Sigmoid colon (tissue), 7 donors: Measurements from ENCODE around the gene CSF1R. TPM values are rescaled to one million over a fixed set of nuclear protein-coding genes. Genes with fewer than 3 reads are reported as not detected.

Experiments
- DNase-seq: peaks from one replicate; pipeline ENCODE4 v3.0.0-alpha.2; 2019
- H3K27ac ChIP-seq, 4 donors: fragments of 200-600 bp; sonication (generic); one replicate each; pipeline ENCODE4 v1.5.1; 2016 to 2019; ENCODE audit warnings: mild to moderate bottlenecking in 1 of 4
- H3K27me3 ChIP-seq, 3 donors: fragments of 200-600 bp; sonication (generic); one replicate each; pipeline ENCODE4 v1.5.1; 2019; ENCODE audit warnings: mild to moderate bottlenecking in 1 of 3
- H3K36me3 ChIP-seq, 4 donors: fragments of 200-600 bp; sonication (generic); one replicate each; pipeline ENCODE4 v1.5.1; 2016 to 2019
- H3K4me1 ChIP-seq, 4 donors: fragments of 200-600 bp; sonication (generic); one replicate each; pipeline ENCODE4 v1.5.1; 2017 to 2019
- H3K4me3 ChIP-seq, 4 donors: fragments of 200-600 bp; sonication (generic); one replicate each; pipeline ENCODE4 v1.5.1; 2017 to 2019; ENCODE audit warnings: mild to moderate bottlenecking in 2 of 4, moderate library complexity in 1 of 4
- H3K9me3 ChIP-seq, 4 donors: fragments of 200-600 bp in 3 of 4; sonication (generic) in 3 of 4; one replicate each; pipeline versions ENCODE4 v1.5.1 to v1.6.1; 2013 to 2019
- EP300 ChIP-seq, 4 donors: sonication (generic); formaldehyde crosslinking; IDR thresholded peaks; one replicate each; pipeline ENCODE4 v1.6.1; 2017; ENCODE audit warnings: antibody characterized with exemption in 4 of 4
- POLR2A ChIP-seq, 2 donors: fragments of 450-650 bp; IDR thresholded peaks; one replicate each; pipeline ENCODE4 v1.6.1; 2016; ENCODE audit warnings: antibody characterized with exemption in 2 of 2, mild to moderate bottlenecking in 2 of 2, moderate library complexity in 2 of 2
- POLR2AphosphoS5 ChIP-seq, 4 donors: sonication (generic); formaldehyde crosslinking; IDR thresholded peaks; one replicate each; pipeline ENCODE4 v1.6.1; 2017; ENCODE audit warnings: antibody characterized with exemption in 4 of 4
- WGBS, 2 donors: extraction: QIAGEN DNeasy Blood & Tissue Kit; methylation state at CpG; one replicate each; pipeline ENCODE4 v1.1.7; 2013; 5-methylcytosine and 5-hydroxymethylcytosine counted together
- intact Hi-C: fragments of 100-400 bp; cut with DNase I; formaldehyde crosslinking; loops from one replicate; pipeline ENCODE4 v1.15.1; 2023
- polyA plus RNA-seq, 3 donors: library from polyadenylated mRNA; stranded (reverse); fragments of 200-250 nt; gene quantifications; one replicate each; pipeline ENCODE4 v1.2.3, GENCODE V29; 2013
- total RNA-seq, 4 donors: library from RNA; depleted of rRNA; stranded (reverse); fragments of >200 nt; gene quantifications; one replicate each; pipeline ENCODE4 v1.1.0, GENCODE V29; 2016
- TF ChIP-seq, protein P1 (sequence below), 4 experiments: fragments of 450-650 bp in 3 of 4; fragments of 200-600 bp in 1 of 4; IDR thresholded peaks; one replicate each; pipeline ENCODE4 v1.5.1; 2016 to 2019; ENCODE audit warnings: antibody characterized with exemption in 4 of 4, mild to moderate bottlenecking in 3 of 4, moderate library complexity in 2 of 4
- donor health status: healthy with polysubstance abuse.
- donor health status: Bipolar disorder and iron deficiency.
- donor health status: healthy.

The CSF1R gene
- total and polyA plus RNA-seq, 7 donors, result 10.8 to 44.4 (median 26.1) TPM

DNA sequence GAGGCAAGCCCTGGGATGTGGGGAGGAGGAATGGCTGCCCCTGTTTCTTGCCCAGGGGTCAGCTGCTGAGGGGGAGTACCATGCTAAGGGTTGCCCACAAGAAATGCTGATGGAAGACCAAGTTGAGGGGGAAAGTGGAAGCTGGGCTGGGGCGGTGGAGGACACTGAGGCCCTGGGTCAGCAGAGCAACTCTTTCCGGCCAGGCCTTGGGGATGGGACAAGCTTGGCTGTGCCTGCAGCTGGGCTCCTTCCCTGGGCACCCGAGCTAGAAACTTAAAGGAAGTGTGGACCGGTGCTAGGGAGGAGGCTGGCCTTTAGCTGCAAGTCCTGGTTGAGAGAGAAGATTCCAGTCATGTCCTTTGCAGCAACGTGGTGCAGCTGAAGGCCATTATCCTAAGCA is 22.7 kb downstream of the CSF1R start:
- H3K9me3 ChIP-seq, result no peaks in the 10 kb centered on the region
- 84 to 85% methylated on average over 5 of the region's 5 CpGs for WGBS, 2 donors
- no peaks in the 10 kb centered on the region for H3K27me3 ChIP-seq
- H3K36me3 ChIP-seq, result no peaks in the 10 kb centered on the region
- no peaks in the 10 kb centered on the region for H3K4me1 ChIP-seq
- H3K4me3 ChIP-seq, result no peak overlapping the region
- intact Hi-C loops, result no loop called here
- H3K27ac ChIP-seq, result no peak overlapping the region
- DNase-seq, result peak; percentile 64
- TF ChIP-seq EP300 (IDR thresholded peaks at IDR 0.05), result no peak
- TF ChIP-seq POLR2A (IDR thresholded peaks at IDR 0.05), result no peak
- TF ChIP-seq POLR2AphosphoS5 (IDR thresholded peaks at IDR 0.05), result no peak
- TF ChIP-seq, protein P1, sequence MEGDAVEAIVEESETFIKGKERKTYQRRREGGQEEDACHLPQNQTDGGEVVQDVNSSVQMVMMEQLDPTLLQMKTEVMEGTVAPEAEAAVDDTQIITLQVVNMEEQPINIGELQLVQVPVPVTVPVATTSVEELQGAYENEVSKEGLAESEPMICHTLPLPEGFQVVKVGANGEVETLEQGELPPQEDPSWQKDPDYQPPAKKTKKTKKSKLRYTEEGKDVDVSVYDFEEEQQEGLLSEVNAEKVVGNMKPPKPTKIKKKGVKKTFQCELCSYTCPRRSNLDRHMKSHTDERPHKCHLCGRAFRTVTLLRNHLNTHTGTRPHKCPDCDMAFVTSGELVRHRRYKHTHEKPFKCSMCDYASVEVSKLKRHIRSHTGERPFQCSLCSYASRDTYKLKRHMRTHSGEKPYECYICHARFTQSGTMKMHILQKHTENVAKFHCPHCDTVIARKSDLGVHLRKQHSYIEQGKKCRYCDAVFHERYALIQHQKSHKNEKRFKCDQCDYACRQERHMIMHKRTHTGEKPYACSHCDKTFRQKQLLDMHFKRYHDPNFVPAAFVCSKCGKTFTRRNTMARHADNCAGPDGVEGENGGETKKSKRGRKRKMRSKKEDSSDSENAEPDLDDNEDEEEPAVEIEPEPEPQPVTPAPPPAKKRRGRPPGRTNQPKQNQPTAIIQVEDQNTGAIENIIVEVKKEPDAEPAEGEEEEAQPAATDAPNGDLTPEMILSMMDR (IDR thresholded peaks at IDR 0.05), result no peak

DNA sequence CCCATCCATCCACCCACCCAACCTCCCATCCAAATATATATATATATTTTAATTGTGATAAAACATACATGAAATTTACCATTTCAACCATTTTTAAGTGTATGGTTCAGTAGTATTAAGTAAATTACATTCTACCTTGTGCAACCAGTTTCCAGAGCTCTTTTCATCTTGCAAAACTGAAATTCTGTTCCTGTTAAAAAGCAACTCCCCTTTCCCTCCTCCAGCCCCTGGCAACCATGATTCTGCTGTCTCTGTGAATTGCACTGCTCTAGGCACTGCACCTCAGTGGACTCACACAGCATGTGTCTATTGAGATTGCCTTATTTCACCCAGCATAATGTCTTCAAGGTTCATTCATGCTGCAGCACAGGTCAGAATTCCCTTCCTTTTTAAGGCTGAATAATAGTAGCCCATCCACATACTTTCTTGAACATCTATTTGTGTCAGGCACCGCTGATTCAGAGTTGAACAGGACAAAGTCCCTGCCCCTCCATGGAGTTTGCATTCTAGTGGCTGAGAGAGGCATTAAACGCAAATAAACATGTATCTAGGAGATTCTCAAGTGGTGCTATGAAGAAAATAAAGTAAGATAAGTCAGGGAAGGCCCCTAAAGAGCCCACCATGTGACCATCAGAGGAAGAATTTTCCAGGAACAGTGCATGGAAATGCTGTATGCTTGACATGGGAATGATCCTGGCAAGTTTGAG is 24.0 kb downstream of the CSF1R start:
- no peaks in the 10 kb centered on the region for H3K4me1 ChIP-seq
- 56 to 69% methylated on average over 2 of the region's 2 CpGs for WGBS, 2 donors
- DNase-seq, result peak; percentile 5
- no peaks in the 10 kb centered on the region for H3K36me3 ChIP-seq
- TF ChIP-seq POLR2A (IDR thresholded peaks at IDR 0.05) (no peak), EP300 (IDR thresholded peaks at IDR 0.05) (no peak), POLR2AphosphoS5 (IDR thresholded peaks at IDR 0.05) (no peak)
- TF ChIP-seq, protein P1 (IDR thresholded peaks at IDR 0.05), result no peak
- intact Hi-C loops, result no loop called here
- no peak overlapping the region for H3K27ac ChIP-seq
- H3K9me3 ChIP-seq, result no peaks in the 10 kb centered on the region
- H3K27me3 ChIP-seq, result no peaks in the 10 kb centered on the region
- no peak overlapping the region for H3K4me3 ChIP-seq

DNA sequence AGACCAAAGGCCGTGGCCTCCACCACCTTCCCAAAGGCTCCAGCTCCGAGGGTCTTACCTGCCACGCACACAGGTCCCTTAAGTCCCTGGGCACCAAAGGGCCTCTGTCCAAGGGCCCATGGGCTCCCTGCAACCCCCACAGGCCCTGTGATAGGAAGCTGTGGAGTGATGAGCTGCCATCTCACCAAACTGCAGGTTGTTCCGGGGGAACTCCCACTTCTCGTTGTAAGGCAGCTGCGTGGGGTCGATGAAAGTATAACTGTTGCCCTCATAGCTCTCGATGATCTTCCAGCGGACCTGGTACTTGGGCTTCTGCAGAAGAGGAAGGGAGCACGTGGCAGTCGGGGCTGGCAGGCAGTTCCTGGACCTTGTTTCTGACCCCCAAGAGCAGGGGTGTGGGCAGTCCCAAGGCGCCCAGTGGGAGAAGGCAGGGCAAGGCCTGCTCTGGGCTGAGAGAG is 24.8 kb downstream of the CSF1R start:
- intact Hi-C loops, result no loop called here
- peak; percentile 61 for DNase-seq
- no peak for TF ChIP-seq POLR2AphosphoS5 (IDR thresholded peaks at IDR 0.05)
- no peak for TF ChIP-seq EP300 (IDR thresholded peaks at IDR 0.05)
- TF ChIP-seq, protein P1 (IDR thresholded peaks at IDR 0.05), result no peak
- no peak for TF ChIP-seq POLR2A (IDR thresholded peaks at IDR 0.05)
- Histone ChIP-seq H3K27ac (no peak overlapping the region), H3K9me3 (no peaks in the 10 kb centered on the region), H3K4me1 (no peaks in the 10 kb centered on the region), H3K27me3 (no peaks in the 10 kb centered on the region), H3K4me3 (no peak overlapping the region), H3K36me3 (no peaks in the 10 kb centered on the region)
- 89 to 92% methylated on average over 12 of the region's 12 CpGs for WGBS, 2 donors

DNA sequence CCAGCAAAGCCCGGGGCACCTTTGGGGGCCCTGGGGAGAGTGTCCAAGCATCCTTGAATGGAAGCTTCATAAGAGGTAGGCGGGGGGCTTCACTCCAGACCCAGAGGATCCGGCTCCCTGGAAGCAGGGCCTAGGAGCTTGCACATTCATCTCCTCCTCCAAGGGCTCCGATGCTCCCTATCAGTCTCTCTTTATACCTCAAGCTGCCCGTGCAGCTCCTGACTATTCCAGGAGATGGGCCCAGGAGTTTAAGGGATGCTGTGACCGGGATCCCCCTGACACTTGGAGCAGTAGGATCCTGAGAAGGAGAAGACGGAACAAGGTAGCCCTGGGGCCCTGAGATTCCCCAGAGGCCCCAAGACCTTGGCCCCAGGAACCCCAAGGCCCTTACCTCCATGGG is 25.9 kb downstream of the CSF1R start:
- Histone ChIP-seq H3K27ac (no peak overlapping the region), H3K4me1 (no peaks in the 10 kb centered on the region), H3K4me3 (no peak overlapping the region), H3K36me3 (peaks cover 0 to 6% (median 0%) of the 10 kb centered on the region in 4 donors), H3K27me3 (no peaks in the 10 kb centered on the region), H3K9me3 (no peaks in the 10 kb centered on the region)
- 79 to 86% methylated on average over 7 of the region's 7 CpGs for WGBS, 2 donors
- intact Hi-C loops, result no loop called here
- TF ChIP-seq POLR2AphosphoS5 (IDR thresholded peaks at IDR 0.05) (no peak), POLR2A (IDR thresholded peaks at IDR 0.05) (no peak), EP300 (IDR thresholded peaks at IDR 0.05) (no peak)
- TF ChIP-seq, protein P1 (IDR thresholded peaks at IDR 0.05), result no peak
- DNase-seq, result no peak
